ENCODE measurements around the gene C13orf46.

Gene C13orf46

DNA sequence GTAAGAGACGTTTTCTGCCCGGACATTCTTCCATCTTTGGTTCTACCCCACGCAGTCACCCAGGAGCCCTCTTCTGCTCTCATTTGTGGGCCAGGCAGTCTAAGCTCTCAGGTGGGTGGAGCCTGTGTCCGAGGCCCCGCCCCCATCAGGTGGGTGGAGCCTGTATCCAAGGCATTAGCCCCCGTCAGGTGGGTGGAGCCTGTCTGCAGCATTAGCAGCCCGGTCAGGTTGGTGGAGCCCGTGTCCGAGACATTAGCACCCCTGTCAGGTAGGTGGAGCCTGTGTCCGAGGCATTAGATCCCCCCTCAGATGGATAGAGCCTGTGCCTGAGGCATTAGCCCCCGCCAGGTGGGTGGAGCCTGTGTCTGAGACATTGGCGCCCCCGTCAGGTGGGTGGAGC lies 45.5 kb upstream of the C13orf46 start:
- Mint-ChIP-seq H3K27ac (no peak overlapping the region), H3K9me3 (no peaks in the 10 kb centered on the region), H3K4me1 (no peaks in the 10 kb centered on the region), H3K4me3 (no peak overlapping the region), H3K36me3 (ENCODE audit: low read depth) (peaks cover 8% of the 10 kb centered on the region), H3K27me3 (ENCODE audit: low read depth) (no peaks in the 10 kb centered on the region)
- TF ChIP-seq, protein P1, sequence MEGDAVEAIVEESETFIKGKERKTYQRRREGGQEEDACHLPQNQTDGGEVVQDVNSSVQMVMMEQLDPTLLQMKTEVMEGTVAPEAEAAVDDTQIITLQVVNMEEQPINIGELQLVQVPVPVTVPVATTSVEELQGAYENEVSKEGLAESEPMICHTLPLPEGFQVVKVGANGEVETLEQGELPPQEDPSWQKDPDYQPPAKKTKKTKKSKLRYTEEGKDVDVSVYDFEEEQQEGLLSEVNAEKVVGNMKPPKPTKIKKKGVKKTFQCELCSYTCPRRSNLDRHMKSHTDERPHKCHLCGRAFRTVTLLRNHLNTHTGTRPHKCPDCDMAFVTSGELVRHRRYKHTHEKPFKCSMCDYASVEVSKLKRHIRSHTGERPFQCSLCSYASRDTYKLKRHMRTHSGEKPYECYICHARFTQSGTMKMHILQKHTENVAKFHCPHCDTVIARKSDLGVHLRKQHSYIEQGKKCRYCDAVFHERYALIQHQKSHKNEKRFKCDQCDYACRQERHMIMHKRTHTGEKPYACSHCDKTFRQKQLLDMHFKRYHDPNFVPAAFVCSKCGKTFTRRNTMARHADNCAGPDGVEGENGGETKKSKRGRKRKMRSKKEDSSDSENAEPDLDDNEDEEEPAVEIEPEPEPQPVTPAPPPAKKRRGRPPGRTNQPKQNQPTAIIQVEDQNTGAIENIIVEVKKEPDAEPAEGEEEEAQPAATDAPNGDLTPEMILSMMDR (IDR thresholded peaks at IDR 0.05; ENCODE audit: unreplicated experiment in 3 of 3) = no peak

DNA sequence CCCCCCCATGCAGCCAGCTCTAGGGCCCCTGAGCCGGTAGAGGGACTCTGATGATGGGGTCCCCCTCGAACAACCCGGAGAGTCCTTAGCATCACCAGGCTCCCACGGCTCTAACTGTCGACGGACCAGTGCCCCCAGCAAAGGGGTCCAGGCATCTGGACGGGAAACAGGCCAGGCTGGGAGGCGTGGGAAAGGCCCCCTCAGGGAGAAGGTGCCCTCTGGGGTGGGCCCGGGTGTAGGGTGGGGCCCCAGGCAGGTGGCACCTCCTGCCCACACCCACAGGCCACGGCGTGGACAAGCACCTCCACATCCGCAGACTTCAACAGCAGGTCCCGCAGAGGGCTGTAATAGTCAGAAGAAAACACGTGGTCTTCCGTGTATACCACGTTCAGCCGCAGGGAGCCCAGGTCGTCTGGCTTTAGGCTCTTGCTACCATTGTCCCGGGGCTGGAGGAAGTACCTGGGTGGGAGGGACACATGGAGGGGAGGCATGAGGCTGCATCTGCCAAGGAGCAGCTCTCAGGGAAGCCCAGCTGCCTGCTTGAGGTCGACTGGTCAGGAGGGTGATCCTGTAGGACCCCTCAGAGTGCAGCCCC lies 44.7 kb upstream of the C13orf46 start:
- TF ChIP-seq, protein P1 (IDR thresholded peaks at IDR 0.05; ENCODE audit: unreplicated experiment in 3 of 3) = no peak
- Mint-ChIP-seq H3K9me3 (no peaks in the 10 kb centered on the region), H3K4me3 (no peak overlapping the region), H3K27me3 (ENCODE audit: low read depth) (no peaks in the 10 kb centered on the region), H3K36me3 (ENCODE audit: low read depth) (peaks cover 8% of the 10 kb centered on the region), H3K27ac (no peak overlapping the region), H3K4me1 (no peaks in the 10 kb centered on the region)

DNA sequence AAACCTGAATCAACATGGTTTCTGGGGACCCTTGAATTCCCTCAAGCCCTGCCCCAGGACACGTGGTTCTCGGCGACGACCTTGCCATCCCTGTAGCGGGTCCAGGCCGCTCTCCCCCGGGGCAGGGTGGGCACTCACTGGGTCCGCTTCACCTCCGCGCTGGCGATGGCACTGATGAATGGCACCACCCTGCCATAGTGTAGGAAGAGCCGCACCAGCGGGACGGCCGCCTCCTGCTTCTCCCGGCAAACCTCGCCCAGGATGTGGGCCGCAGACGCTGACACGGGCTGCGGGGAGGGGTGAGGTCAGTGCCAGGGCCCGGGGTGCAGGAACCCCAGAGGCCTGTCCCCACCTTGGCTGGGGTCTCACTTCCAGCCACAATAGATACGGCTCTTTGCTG lies 44.1 kb upstream of the C13orf46 start:
- H3K36me3 Mint-ChIP-seq (ENCODE audit: low read depth) = peaks cover 8% of the 10 kb centered on the region
- no peak overlapping the region for H3K4me3 Mint-ChIP-seq
- H3K9me3 Mint-ChIP-seq = no peaks in the 10 kb centered on the region
- no peaks in the 10 kb centered on the region for H3K4me1 Mint-ChIP-seq
- TF ChIP-seq, protein P1 (IDR thresholded peaks at IDR 0.05; ENCODE audit: unreplicated experiment in 3 of 3) = no peak
- no peak overlapping the region for H3K27ac Mint-ChIP-seq
- no peaks in the 10 kb centered on the region for H3K27me3 Mint-ChIP-seq (ENCODE audit: low read depth)

DNA sequence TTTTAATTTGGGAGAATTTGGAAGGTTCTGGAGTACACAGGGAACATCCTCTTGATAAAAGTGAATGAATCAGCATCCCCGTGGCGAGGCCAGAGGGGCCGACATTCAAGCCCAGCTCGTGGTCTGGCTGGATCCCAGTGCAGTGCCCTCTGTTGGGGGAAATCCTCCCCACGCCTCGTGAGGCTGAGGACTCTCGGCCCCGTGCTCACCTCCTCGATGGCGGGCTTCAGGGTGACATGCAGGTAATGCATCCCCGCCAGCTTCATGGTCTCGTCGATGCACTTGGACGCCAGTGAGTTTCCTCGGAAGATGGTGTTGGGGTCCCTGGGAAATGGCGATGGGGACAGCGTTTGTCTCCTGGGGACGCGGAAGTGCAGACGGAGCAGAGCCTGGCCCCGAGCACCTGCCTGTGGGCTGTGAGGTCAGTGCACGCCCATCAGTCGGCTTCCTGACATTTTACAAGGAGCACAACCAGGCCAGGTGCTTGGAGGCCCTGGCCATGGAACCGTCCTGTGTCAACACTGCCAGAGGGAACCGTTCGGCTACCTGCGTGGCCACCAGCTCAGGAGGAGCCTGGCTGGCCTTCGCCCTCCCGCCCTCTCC lies 43.3 kb upstream of the C13orf46 start:
- Mint-ChIP-seq H3K27me3 (ENCODE audit: low read depth) (no peaks in the 10 kb centered on the region), H3K4me1 (no peaks in the 10 kb centered on the region), H3K4me3 (no peak overlapping the region), H3K9me3 (no peaks in the 10 kb centered on the region), H3K27ac (no peak overlapping the region), H3K36me3 (ENCODE audit: low read depth) (peaks cover 8% of the 10 kb centered on the region)
- TF ChIP-seq, protein P1 (IDR thresholded peaks at IDR 0.05; ENCODE audit: unreplicated experiment in 3 of 3) = peak in 1 of 3 experiments; percentile 10

DNA sequence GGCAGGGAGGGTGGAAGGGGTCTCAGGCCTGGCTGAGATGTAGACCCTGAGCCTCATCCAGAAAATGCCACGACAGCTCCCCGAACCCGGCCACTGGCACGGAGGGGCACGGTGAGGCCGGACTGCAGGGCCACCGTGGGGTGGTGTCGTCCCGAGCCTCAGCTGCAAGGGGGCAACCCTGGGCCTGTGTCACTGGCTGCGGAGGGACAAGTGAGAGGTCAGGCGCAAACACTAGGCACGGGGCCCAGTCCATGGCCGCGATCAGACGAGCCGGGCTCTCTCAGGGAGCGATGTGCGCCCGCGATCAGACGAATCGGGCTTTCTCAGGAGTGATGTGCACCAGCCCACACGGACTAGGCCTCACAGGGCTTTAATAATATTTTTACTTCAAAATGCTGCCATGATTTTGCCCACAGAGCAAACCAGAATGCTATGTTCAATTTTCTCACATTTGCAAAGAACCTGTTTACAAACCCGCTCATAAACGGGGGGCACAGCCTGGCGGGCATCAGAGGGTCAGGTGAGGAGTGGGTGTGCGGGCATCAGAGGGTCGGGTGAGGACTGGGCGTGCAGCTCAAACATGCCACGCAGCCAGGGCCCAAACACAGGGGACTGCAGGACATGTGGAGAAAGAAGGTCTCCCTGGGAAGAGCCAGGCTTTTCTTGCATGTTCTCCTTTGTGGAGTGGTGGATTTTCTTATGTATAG lies 42.6 kb upstream of the C13orf46 start:
- Mint-ChIP-seq H3K9me3 (no peaks in the 10 kb centered on the region), H3K4me3 (no peak overlapping the region), H3K36me3 (ENCODE audit: low read depth) (peaks cover 8% of the 10 kb centered on the region), H3K4me1 (no peaks in the 10 kb centered on the region), H3K27ac (no peak overlapping the region), H3K27me3 (ENCODE audit: low read depth) (no peaks in the 10 kb centered on the region)
- TF ChIP-seq, protein P1 (IDR thresholded peaks at IDR 0.05; ENCODE audit: unreplicated experiment in 3 of 3) = no peak
